DOHH2 (cell line): ENCODE data around the gene MRPS23.

Source experiments
- EZH2phosphoT487 ChIP-seq: fragments of 200-600 bp; sonication (generic); IDR thresholded peaks from 2 replicates; pipeline ENCODE4 v1.6.1; 2017; ENCODE audit warnings: borderline replicate concordance, mild to moderate bottlenecking, antibody characterized with exemption, low read length, moderate library complexity, mixed read lengths
- TF ChIP-seq, protein P1 (sequence below): fragments of 200-600 bp; sonication (generic); IDR thresholded peaks from one replicate; pipeline ENCODE4 v1.5.1; 2014; ENCODE audit warnings: antibody characterized with exemption, mild to moderate bottlenecking, low read depth, low read length; ENCODE audit not compliant: poor library complexity, severe bottlenecking

DNA sequence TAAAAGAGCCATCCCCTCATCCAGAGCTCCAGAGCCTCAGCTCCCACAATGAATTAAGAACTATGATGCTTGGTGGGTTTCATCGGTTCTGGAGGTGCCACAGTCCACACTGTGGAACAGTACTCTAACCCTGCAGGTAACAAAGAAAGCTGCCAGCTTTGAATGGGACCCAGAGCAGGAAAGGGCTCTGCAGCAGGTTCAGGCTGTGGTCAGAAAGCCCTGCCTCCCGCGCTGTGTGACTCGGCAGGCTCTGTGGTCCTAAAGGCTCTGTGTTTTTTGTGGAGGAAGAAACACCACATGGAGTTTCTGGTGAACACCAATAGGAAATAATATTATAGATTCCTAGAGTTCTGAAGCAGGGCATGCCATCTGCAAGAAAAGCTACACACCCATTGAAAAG is 32.5 kb downstream of the MRPS23 start:
- TF ChIP-seq, protein P1, sequence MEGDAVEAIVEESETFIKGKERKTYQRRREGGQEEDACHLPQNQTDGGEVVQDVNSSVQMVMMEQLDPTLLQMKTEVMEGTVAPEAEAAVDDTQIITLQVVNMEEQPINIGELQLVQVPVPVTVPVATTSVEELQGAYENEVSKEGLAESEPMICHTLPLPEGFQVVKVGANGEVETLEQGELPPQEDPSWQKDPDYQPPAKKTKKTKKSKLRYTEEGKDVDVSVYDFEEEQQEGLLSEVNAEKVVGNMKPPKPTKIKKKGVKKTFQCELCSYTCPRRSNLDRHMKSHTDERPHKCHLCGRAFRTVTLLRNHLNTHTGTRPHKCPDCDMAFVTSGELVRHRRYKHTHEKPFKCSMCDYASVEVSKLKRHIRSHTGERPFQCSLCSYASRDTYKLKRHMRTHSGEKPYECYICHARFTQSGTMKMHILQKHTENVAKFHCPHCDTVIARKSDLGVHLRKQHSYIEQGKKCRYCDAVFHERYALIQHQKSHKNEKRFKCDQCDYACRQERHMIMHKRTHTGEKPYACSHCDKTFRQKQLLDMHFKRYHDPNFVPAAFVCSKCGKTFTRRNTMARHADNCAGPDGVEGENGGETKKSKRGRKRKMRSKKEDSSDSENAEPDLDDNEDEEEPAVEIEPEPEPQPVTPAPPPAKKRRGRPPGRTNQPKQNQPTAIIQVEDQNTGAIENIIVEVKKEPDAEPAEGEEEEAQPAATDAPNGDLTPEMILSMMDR = no peak
- TF ChIP-seq EZH2phosphoT487 = no peak
